Fibroblast of upper back skin (primary cell): ENCODE data around the gene PPP6R1.
A peak's percentile ranks its signal among the peaks of the same experiment; 100 is the strongest.

Experiments used
- DNase-seq: peaks from one replicate; pipeline ENCODE4 v3.0.0-alpha.2; 2013

Gene PPP6R1

DNA sequence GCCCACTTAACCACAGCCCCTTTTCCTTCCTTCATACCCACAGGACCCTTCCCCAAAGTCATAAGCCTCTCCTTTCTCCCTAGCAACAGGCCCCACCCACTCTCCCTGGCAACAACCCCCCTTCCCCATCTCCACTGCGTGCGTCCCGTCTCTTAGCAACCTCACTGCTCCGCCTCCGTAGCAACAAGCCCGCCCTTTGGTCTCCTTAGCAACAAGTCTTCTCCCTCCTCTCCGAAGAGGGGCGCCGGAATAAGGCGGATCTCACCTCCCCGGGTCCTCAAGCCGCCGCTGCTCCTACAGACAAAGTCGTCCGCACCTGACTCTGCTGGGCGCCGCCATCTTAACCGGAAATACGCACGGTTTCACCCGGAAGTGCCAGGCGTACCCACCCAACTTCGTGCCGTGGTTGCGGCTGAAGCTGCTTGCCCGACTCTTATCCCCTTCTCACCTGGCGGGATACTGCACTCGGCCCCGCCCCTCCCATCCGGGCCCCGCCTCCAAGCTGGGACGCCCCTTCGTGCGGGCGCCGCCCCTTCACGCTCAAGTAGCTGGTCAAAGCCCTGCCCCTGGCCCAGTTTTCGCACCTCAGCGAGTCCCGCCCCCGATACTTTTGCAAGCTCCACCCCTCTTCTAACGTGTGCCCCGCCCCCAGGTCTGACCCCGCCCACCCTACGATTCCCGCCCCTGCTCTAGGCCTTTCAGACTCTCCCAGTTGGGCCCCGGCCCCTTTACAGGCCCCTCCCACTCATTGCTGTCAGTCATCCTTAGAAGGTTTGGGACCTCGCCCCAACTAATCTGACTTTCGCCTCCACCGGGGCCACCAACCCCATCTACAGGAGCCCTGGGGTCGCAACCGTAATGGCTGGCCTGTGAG, 21.2 kb upstream of the PPP6R1 start, which contains the start of gene HSPBP1:
Gene HSPBP1, minus strand, starts transcription at position 341 of the 874 bp plus-strand sequence. CDS start 502 bp downstream, outside the sequence.
- peak; percentile 95 for DNase-seq

GRCh38 chr19:55279340-55279739, 20.5 kb upstream of the PPP6R1 start:
- no peak for DNase-seq

DNA sequence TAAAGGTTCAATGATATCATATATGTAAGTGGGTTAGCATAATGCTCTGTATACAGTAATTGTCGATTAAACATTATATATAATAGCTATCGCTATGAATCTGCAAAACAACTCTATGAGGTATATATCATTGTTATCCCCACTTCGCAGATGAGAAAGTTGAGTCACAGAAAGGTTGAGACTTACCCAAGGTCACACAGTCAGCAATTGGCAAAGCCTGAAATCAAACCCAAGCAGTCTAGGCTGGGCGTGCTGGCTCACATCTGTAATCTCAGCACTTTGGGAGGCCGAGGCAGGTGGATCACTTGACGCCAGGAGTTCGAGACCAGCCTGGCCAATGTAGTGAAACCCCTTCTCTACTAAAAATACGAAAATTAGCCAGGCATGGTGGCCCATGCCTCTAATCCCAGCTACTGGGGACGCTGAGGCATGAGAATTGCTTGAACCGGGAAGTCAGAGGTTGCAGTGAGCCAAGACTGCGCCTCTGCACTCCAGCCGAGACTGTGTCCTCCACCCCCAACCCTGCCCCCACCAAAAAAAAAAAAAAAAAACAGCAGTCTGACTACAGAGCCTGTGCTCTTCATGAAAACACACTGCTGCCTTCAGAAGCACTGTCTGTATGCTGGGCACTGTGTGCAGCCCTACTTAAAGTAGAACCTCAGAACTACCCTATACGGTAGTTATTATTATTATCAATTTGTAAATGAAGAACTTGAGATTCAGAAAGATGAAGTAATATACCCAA, 19.7 kb upstream of the PPP6R1 start:
- DNase-seq, result no peak

DNA sequence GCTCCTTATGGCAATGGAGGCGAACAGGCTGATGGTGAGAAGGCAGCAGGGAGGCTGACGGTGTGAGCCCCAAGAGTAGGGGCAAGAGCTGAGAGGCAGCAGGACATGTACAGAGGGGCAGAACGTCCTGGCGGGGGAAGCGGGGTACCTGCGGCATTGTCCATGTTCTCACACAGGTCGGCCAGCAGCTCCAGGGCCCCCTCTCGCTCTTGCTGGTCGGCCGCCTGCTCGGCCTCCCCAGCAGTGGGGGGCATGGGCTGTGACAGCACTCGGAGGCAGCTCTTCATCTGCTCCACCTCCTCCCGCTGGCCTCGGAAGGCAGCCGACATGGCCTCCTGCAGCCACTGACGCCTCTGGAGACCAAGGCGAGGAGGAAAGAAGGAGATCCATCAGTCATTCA, 18.7 kb upstream of the PPP6R1 start:
- DNase-seq, result no peak

DNA sequence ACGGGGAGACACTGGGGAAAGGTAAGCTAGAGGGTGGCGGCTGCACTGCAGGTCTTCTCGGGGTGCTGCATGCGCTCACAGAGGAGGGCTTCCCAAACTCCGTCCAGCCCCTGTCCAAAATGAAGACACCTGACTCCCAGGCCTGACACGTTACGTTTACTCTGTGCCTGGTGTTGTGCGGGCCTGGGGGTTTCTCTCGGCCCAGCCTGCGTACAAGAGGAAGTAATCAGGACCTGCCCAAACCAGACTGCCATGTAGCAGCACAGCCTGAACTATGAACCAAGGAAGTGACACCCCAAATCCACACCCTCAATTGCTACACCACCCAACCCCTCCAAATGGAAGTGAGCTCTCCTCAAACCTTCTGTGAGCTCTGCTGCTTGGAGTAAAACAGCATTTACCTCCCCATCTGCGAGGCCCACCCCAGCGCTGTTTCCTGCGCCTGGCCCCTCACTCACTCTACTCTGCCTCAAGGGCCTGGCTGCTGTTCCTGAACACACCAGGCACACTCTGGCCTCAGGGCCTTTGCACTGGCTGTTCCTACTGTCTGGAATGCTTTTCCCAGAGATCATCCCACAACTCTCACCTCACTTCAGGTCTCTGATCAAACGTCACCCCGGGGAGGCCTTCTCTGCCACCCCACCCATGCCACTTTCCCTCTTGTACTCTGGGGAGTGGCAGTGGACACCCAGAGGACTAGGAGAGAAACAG, 18.1 kb upstream of the PPP6R1 start:
- DNase-seq, result no peak

GRCh38 chr19:55275851-55276719, 17.3 kb upstream of the PPP6R1 start:
- DNase-seq, result no peak

DNA sequence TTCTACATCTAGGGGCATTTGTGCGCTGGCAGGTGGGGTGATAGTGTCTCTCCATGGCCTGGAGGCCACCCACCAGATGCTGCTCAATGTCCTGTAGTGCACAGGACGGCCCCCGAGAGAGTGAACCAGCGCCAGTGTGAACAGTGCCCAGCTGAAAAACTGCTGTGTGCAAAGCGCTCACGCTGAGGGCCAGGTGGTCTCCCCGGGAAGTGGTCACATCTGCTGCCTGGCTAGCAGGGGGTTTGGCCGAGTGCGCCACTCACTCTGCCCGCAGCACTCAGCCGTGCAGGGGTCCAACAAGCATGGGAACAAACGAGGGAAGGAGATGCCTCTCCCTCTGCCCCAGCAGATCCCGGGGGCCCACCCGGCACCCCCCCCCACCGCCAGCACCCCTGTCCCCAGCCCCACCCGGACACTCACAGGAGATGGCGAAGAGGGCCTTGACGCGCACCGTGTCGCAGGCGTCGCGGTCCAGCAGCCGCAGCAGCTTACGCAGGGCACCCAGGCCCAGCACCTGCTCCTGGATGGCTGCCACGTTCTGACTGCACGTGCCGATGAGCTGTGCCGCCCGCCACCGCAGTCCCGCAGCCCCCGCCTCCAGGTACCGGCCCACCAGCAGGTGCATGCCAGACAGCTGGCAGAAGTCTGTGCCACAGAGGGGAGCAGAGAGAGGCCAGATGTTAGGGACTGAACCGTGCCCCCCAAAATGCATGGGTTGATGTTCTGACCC, 15.3 kb upstream of the PPP6R1 start:
- DNase-seq, result no peak

DNA sequence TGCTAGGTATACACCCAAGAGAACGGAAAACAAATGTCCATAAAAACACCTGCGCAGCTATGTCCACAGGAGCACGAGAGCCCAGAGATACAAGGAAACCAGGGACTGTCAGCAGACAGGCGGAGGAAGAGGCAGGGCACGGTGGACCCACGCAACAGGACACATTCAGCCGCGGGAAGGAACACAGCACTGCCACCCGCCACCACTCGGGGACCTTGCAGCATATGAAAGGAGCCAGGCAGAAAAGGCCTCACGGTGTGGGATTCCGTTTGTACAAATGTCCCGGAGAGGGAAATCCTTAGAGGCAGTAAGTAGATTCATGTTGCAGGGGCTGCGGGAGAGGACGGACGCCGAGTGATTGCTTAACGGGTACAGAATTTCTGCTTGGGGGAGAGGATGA, 13.3 kb upstream of the PPP6R1 start:
- no peak for DNase-seq

DNA sequence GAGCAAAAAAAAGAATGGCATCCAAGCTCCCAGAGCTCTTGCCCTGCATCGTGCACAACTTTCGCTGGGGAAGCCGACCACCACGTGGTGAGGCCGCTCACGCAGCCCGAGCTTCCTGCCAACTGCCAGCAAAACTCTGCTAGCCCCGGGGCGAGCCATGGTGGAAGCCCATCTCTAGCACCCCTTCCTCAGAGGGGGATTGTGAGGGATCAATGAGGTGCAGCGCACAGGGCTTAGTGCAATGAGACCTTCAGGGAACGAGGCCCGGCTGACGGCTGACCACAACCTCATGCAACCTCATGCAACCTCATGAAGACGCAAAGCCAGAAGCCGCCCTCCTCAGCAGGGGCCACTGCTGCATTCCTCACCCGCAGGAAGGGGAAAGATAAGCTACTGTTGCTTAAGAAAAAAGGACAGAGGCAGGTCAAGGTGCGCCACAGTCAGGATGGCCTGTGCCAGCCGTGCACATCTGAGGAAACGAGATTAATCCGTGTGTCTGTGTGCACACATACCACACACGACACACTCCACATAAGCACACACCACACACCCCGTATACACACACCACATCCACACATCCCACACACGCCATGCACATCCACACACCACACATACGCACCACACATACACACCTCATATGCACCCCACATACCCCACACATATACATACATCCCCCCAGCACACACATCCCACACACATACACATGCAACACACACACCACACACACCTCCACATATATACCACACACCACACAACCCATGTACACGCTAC, 11.5 kb upstream of the PPP6R1 start:
- no peak for DNase-seq

DNA sequence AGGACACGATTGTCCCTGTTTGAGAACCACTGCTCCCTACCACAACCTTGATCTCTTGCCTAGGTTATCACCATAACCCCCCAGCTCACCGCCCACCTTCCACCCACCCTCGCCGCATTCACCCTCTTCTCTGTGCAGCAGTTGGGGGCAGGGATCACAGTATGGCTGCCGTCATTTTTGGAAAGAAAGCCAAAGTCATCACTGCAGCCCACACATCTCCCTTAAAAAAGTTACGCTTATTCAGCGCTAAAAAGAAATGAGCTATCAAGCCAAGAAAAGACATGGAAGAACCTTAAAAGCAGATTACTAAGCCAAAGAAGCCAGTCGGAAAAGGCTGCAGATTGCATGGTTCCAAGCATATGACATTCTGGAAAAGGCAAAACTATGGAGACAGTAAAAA, 10.5 kb upstream of the PPP6R1 start:
- no peak for DNase-seq

- DNase-seq, result no peak
These were observed 8.0 kb upstream of the PPP6R1 start for GRCh38 chr19:55266840-55267239.

GRCh38 chr19:55266404-55266803, 7.6 kb upstream of the PPP6R1 start:
- DNase-seq, result no peak

DNA sequence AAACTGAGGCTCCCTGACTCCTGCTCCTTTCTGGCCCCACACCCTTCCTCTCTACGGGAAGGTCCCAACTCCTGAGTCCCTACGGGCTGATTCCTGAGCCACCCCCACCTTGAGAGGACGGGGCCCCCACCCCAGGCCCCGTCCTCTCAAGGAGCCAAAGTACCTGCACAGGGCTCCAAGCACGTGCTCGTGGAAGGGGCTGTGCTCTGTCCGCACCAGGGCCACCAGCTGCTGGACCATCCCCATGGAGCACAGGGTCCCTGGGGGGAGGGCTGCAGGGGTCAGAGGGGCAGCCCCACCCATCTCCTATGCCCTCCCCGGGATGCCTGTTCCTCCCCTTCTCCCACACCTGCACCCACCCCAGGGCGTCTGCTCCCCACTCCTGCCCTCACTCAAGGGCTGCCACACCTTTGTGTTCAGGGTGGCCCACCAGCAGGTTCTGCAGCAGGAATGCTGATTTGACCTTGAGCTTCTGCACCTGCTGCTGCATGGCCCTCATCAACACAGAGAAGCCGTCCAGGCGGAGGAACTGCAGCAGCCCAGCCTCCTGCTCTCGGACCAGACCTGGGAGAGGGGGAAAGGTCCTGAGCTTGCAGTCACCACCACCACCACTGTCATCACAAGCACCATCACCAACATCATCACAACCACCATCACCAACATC, 7.0 kb upstream of the PPP6R1 start:
- no peak for DNase-seq

DNA sequence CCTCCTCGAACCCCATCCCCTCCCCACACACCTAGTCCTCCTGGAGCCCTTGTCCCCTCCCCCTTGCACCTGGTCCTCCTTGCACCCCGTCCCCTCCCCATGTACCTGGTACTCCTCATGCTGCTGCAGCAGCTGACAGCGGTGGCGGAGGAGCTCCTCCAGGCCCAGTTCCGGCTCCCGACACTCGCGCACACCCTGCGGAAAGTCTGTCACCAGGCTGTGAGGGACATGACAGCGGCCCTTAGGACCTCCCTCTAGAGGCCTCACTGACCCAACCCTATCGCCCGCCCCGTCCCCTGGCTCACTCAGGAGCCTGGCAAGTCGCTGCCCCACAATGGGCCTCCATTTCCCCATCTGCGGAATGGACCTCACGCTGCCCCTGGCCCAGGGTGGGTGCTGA, 6.4 kb upstream of the PPP6R1 start:
- DNase-seq, result no peak

GRCh38 chr19:55264531-55264930, 5.7 kb upstream of the PPP6R1 start:
- DNase-seq, result no peak

- DNase-seq, result no peak
These were observed 3.5 kb upstream of the PPP6R1 start for GRCh38 chr19:55262359-55262758.

GRCh38 chr19:55261671-55262126, 2.9 kb upstream of the PPP6R1 start:
- DNase-seq, result no peak

- DNase-seq, result no peak
These were observed 858 bp upstream of the PPP6R1 start for GRCh38 chr19:55259540-55260210.

DNA sequence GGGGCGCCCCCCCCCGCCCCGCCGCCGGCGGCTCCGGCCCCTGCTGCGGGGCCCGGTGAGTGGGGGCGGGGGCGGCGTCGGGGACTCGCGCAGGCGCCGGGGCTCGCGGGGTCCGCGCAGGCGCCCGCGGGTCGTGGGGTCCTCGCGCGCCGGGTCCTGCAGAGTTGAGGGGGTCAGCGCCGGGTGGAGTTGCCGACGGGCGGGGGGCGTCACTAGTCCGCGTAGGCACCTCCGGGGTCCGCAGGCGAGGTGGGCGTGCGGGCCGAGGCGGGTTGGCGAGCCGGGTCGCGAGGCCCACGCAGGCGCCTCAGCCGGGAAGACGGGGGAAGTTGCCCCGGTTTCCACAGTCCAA, 365 bp downstream of the PPP6R1 start:
- DNase-seq, result no peak
